HFFc6 (cell line): ENCODE data around the gene TREML4. TPM values are rescaled to one million over a fixed set of nuclear protein-coding genes. Genes with fewer than 3 reads are reported as not detected.

Source experiments
- DNase-seq: peaks from one replicate; pipeline ENCODE4 v3.0.0-alpha.2; 2018
- H3K27ac Mint-ChIP-seq: 2 replicates; pipeline ENCODE4 v1.8.0; 2020; ENCODE audit warnings: mild to moderate bottlenecking, mixed read lengths
- H3K27me3 Mint-ChIP-seq: 2 replicates; pipeline ENCODE4 v1.8.0; 2021; ENCODE audit warnings: mild to moderate bottlenecking, moderate library complexity, mixed read lengths; ENCODE audit not compliant: insufficient read depth
- H3K36me3 Mint-ChIP-seq: 2 replicates; pipeline ENCODE4 v1.8.0; 2021; ENCODE audit warnings: low read depth, mixed read lengths
- H3K4me1 Mint-ChIP-seq: 2 replicates; pipeline ENCODE4 v1.8.0; 2020; ENCODE audit warnings: low read depth, mixed read lengths
- H3K4me3 Mint-ChIP-seq: 2 replicates; pipeline ENCODE4 v1.8.0; 2020; ENCODE audit warnings: mild to moderate bottlenecking, moderate library complexity, mixed read lengths
- H3K9me3 Mint-ChIP-seq: 2 replicates; pipeline ENCODE4 v1.8.0; 2020; ENCODE audit warnings: mild to moderate bottlenecking, mixed read lengths
- total RNA-seq, 6 experiments: library from RNA; stranded (reverse); fragmentation: NEBNext Ultra II Directional; extraction: Animal tissue kit (Norgen Biotek cat#: 25700); gene quantifications; 2 replicates in 1 of 6; 3 replicates in 5 of 6; pipeline ENCODE4 v1.2.3, GENCODE V29; 2021
- TF ChIP-seq, protein P1 (sequence below): fragments of 200-600 bp; sonication (generic); IDR thresholded peaks from 2 replicates; pipeline ENCODE4 v1.5.0; 2021; ENCODE audit warnings: antibody characterized with exemption, mild to moderate bottlenecking

Gene TREML4
- total RNA-seq, 6 experiments from 2014 or later: not detected

DNA sequence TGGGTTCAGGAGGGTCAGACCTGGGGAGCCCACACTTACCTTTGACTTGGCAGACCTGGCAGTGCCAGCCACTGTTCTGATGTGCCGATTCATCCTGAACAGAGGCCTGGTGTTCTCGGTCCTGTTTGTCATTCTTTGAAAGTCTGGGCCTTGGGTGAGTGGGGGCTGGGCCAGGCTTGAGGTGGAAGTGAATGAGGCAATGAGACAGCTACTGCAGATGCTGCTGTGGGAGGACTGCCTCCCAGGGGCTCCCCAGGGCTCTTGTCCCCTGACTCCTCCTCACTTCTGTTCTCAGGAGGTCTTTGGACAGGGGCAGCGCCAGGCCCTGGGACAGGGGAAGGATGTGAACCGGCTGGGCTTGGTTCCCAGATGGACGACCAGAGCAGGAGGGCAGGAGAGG, 5.6 kb upstream of the TREML4 start:
- Mint-ChIP-seq H3K27me3 (peaks cover 9% of the 10 kb centered on the region), H3K27ac (no peak overlapping the region), H3K4me3 (no peak overlapping the region), H3K36me3 (no peaks in the 10 kb centered on the region), H3K4me1 (no peaks in the 10 kb centered on the region), H3K9me3 (peaks cover 16% of the 10 kb centered on the region; the same call in 1 of the 2 replicates)
- TF ChIP-seq, protein P1, sequence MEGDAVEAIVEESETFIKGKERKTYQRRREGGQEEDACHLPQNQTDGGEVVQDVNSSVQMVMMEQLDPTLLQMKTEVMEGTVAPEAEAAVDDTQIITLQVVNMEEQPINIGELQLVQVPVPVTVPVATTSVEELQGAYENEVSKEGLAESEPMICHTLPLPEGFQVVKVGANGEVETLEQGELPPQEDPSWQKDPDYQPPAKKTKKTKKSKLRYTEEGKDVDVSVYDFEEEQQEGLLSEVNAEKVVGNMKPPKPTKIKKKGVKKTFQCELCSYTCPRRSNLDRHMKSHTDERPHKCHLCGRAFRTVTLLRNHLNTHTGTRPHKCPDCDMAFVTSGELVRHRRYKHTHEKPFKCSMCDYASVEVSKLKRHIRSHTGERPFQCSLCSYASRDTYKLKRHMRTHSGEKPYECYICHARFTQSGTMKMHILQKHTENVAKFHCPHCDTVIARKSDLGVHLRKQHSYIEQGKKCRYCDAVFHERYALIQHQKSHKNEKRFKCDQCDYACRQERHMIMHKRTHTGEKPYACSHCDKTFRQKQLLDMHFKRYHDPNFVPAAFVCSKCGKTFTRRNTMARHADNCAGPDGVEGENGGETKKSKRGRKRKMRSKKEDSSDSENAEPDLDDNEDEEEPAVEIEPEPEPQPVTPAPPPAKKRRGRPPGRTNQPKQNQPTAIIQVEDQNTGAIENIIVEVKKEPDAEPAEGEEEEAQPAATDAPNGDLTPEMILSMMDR: no peak
- no peak for DNase-seq

DNA sequence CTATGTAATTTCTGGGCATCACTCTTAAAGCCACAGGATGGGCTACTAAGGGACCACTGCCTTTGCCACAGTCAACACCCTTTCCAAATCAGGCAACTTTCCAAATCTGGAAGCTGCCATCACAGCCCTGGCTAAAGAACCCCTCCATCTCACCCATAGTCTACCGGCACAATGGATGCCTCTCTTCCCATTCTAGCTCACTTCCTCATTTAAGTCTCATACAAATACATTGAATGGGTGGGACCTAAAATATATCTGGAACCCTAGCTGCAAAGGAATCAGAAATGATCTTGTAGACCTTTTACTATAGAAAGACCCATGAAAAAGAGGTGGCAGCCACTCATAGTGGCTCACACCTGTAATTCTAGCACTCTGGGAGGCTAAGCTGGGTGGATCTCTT, 3.3 kb upstream of the TREML4 start:
- Mint-ChIP-seq H3K4me1 (no peaks in the 10 kb centered on the region), H3K4me3 (no peak overlapping the region), H3K36me3 (no peaks in the 10 kb centered on the region), H3K9me3 (peaks cover 11% of the 10 kb centered on the region; the same call in 1 of the 2 replicates), H3K27me3 (peaks cover 12% of the 10 kb centered on the region), H3K27ac (no peak overlapping the region)
- no peak for DNase-seq
- TF ChIP-seq, protein P1: no peak

DNA sequence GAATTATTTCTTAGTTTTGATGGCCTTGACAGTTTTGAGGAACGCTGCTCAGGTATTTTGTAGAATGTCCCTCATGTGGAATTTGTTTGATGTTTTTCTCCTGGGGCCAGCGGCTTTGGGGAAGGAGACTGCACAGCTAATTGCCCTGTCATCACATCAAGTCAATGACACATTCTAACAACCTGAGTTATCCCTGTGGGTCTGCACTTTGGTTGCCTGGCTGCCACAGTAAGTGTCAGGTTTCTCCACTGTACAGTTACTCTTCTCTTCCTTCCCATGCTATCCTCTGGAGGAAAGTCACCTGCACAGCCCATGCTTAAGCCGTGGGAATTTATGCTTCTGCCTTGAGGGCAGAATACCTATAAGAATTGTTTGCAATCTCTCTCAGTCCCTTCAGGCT, 1.4 kb upstream of the TREML4 start:
- Mint-ChIP-seq H3K36me3 (no peaks in the 10 kb centered on the region), H3K4me1 (no peaks in the 10 kb centered on the region), H3K9me3 (no peaks in the 10 kb centered on the region), H3K27me3 (peaks cover 17% of the 10 kb centered on the region), H3K4me3 (no peak overlapping the region), H3K27ac (no peak overlapping the region)
- DNase-seq: no peak
- TF ChIP-seq, protein P1: no peak

DNA sequence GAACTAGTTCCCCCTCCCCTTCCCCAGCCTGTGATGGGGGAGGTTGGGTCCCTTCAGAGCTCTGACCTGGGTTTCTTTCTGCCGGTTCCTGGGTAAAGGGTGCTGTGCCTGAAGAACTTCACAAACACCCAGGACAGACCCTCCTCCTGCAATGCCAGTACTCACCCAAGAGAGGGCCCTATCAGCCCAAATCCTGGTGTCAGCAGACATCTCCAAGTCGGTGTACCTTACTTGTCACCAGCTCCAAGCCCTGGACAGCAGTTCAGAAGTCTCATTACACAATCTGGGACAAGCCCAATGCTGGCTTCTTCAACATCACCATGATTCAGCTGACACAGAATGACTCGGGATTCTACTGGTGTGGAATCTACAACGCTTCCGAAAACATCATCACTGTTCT, 467 bp downstream of the TREML4 start:
- DNase-seq: no peak
- TF ChIP-seq, protein P1: no peak
- no peaks in the 10 kb centered on the region for H3K36me3 Mint-ChIP-seq
- no peak overlapping the region; the same call in 1 of the 2 replicates for H3K27ac Mint-ChIP-seq
- H3K4me1 Mint-ChIP-seq: no peaks in the 10 kb centered on the region
- peaks cover 16% of the 10 kb centered on the region for H3K27me3 Mint-ChIP-seq
- no peaks in the 10 kb centered on the region for H3K9me3 Mint-ChIP-seq
- no peak overlapping the region for H3K4me3 Mint-ChIP-seq

DNA sequence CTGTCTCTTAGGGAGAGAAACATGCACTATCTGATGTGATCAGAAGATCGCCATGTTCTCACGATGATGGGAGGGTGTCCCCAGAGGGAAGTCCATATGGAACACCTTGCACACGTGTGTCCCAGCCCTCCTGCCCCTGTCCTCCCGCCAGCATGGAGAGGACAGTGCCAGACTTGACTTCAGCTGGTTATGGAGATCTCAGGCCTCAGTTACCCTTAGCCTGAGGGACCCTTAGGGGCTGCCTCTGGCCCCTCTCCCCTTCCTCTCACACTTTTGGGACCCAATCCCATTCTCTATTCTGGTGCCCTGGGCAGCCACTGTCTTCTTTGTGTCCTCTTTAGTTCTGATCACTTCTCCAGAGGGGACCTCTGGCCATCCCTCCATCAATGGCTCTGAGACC, 1.6 kb downstream of the TREML4 start:
- no peak for DNase-seq
- TF ChIP-seq, protein P1: no peak
- H3K27me3 Mint-ChIP-seq: peaks cover 12% of the 10 kb centered on the region
- no peaks in the 10 kb centered on the region for H3K4me1 Mint-ChIP-seq
- H3K4me3 Mint-ChIP-seq: no peak overlapping the region
- no peaks in the 10 kb centered on the region for H3K9me3 Mint-ChIP-seq
- no peak overlapping the region for H3K27ac Mint-ChIP-seq
- H3K36me3 Mint-ChIP-seq: no peaks in the 10 kb centered on the region

DNA sequence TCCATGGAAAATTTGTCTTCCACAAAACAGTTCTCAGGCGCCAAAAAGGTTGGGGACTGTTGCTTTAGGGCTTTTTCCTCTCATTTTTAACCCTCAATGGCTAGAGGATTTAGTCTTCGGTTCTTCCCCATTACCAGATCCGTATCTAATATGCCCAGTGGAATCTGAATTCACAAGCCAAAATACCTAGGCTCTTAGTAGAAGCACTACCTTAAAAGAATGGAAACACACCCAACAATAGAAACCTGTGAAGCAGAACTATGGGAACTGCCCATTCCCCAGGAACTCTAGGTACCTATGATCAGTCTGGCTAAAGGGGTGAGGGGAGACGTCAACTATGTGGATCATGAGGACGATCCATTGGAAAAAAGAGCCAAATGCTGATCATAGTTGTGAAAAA, 3.1 kb downstream of the TREML4 start:
- H3K4me1 Mint-ChIP-seq: no peaks in the 10 kb centered on the region
- no peak overlapping the region for H3K4me3 Mint-ChIP-seq
- H3K36me3 Mint-ChIP-seq: no peaks in the 10 kb centered on the region
- no peak overlapping the region for H3K27ac Mint-ChIP-seq
- no peaks in the 10 kb centered on the region for H3K9me3 Mint-ChIP-seq
- peaks cover 10% of the 10 kb centered on the region for H3K27me3 Mint-ChIP-seq
- TF ChIP-seq, protein P1: no peak
- no peak for DNase-seq
